SIG-M5 treated with dmso at 0.1 percent for 504 hours (cell line): ENCODE data around the gene MVK.
"Not testable (repeated sequence)": the region's sequence is repeated elsewhere in the genome, so short reads cannot be mapped to it uniquely, and the experiment has no call there.

Source experiments
- DNase-seq: peaks from one replicate; lab custom pipeline; 2025; ENCODE audit not compliant: unreplicated experiment; lab: John Stamatoyannopoulos, UW

MVK gene

GRCh38 chr12:109588461-109589239, 15.1 kb downstream of the MVK start:
- DNase-seq, result no peak

- DNase-seq, result no peak
Measured at GRCh38 chr12:109589240-109589590, 15.6 kb downstream of the MVK start.

- no peak for DNase-seq
Measured at GRCh38 chr12:109589691-109590245, 16.2 kb downstream of the MVK start.

- DNase-seq, result no peak
Measured at GRCh38 chr12:109590566-109590965, 17.0 kb downstream of the MVK start.

- DNase-seq, result no peak
Measured at GRCh38 chr12:109591041-109591440, 17.4 kb downstream of the MVK start.

- DNase-seq, result no peak
Measured at GRCh38 chr12:109592195-109592904, 18.8 kb downstream of the MVK start.

- DNase-seq, result no peak
Measured at GRCh38 chr12:109592905-109593272, 19.3 kb downstream of the MVK start.

- no peak for DNase-seq
Measured at GRCh38 chr12:109594556-109595317, 21.1 kb downstream of the MVK start.

- peak; percentile 30 for DNase-seq
Measured at GRCh38 chr12:109595321-109595902, 21.8 kb downstream of the MVK start.

GRCh38 chr12:109596418-109597244, 23.0 kb downstream of the MVK start:
- no peak for DNase-seq

GRCh38 chr12:109597414-109597794, 23.8 kb downstream of the MVK start:
- DNase-seq, result no peak

- DNase-seq, result peak; percentile 49
Measured at GRCh38 chr12:109597795-109598427, 24.3 kb downstream of the MVK start.

GRCh38 chr12:109598428-109598854, 24.8 kb downstream of the MVK start:
- DNase-seq, result no peak

- DNase-seq, result no peak
Measured at GRCh38 chr12:109599087-109599486, 25.5 kb downstream of the MVK start.

GRCh38 chr12:109600481-109600880, 26.9 kb downstream of the MVK start:
- DNase-seq, result no peak

- no peak for DNase-seq
Measured at GRCh38 chr12:109600995-109601394, 27.4 kb downstream of the MVK start.

- no peak for DNase-seq
Measured at GRCh38 chr12:109601557-109601956, 28.0 kb downstream of the MVK start.

GRCh38 chr12:109602132-109602531, 28.5 kb downstream of the MVK start:
- not testable (repeated sequence) for DNase-seq

- no peak for DNase-seq
Measured at GRCh38 chr12:109604132-109604585, 30.6 kb downstream of the MVK start.

- no peak for DNase-seq
Measured at GRCh38 chr12:109605016-109605415, 31.4 kb downstream of the MVK start.
